NCI-H146 treated with DMSO at 0.1 percent for 48 hours (cell line): ENCODE measurements around the gene CNNM4.
A peak's percentile ranks its signal among the peaks of the same experiment; 100 is the strongest.
"Not testable (repeated sequence)": the region's sequence is repeated elsewhere in the genome, so short reads cannot be mapped to it uniquely, and the experiment has no call there.

Source experiments
- DNase-seq: peaks from one replicate; lab custom pipeline; 2025; ENCODE audit not compliant: unreplicated experiment; lab: John Stamatoyannopoulos, UW

CNNM4 gene

GRCh38 chr2:96792772-96793749 lies 32.4 kb downstream of the CNNM4 start:
- DNase-seq = no peak

- no peak for DNase-seq
These were observed 34.4 kb downstream of the CNNM4 start for GRCh38 chr2:96795076-96795475.

GRCh38 chr2:96796497-96796896 lies 35.8 kb downstream of the CNNM4 start:
- DNase-seq = not testable (repeated sequence)

- DNase-seq = no peak
These were observed 36.4 kb downstream of the CNNM4 start for GRCh38 chr2:96797066-96797625.

GRCh38 chr2:96798733-96799622 lies 38.3 kb downstream of the CNNM4 start:
- no peak for DNase-seq

- no peak for DNase-seq
These were observed 38.9 kb downstream of the CNNM4 start for GRCh38 chr2:96799623-96799935.

- DNase-seq = no peak
These were observed 39.6 kb downstream of the CNNM4 start for GRCh38 chr2:96800061-96801004.

GRCh38 chr2:96801005-96801785 lies 40.5 kb downstream of the CNNM4 start:
- peak; percentile 8 for DNase-seq

GRCh38 chr2:96801786-96802595 lies 41.3 kb downstream of the CNNM4 start:
- no peak for DNase-seq

GRCh38 chr2:96802721-96803120 lies 42.0 kb downstream of the CNNM4 start:
- no peak for DNase-seq

- DNase-seq = no peak
These were observed 44.3 kb downstream of the CNNM4 start for GRCh38 chr2:96804986-96805385.

- DNase-seq = not testable (repeated sequence)
These were observed 45.2 kb downstream of the CNNM4 start for GRCh38 chr2:96805946-96806345.

- no peak for DNase-seq
These were observed 45.9 kb downstream of the CNNM4 start for GRCh38 chr2:96806468-96807126.

GRCh38 chr2:96807127-96807471 lies 46.4 kb downstream of the CNNM4 start:
- DNase-seq = no peak

- DNase-seq = no peak
These were observed 47.6 kb downstream of the CNNM4 start for GRCh38 chr2:96808176-96808837.

GRCh38 chr2:96809216-96809882 lies 48.6 kb downstream of the CNNM4 start:
- no peak for DNase-seq
